ENCODE results near the gene CASQ1.
A peak's percentile ranks its signal among the peaks of the same experiment; 100 is the strongest.

The CASQ1 gene

DNA sequence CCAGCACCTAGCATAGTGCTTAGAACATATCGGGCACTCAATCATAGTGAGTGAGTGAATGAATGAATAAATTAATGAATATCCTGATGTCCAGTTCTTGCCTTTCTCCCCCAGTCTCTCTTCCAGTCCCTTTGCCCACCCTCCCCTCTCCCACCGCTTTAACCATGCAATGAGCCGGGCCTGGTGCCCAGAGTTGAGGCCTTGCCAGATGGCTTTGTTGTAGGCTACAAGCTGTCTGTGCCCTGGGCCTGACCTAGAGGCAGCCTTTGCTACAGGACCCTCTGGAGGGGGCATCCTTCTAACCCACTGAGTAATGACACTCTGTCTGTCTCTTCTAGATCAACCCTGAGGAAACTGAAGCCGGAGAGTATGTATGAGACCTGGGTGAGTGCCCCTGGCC lies 6.9 kb downstream of the CASQ1 start:
- no peak overlapping the region for H3K4me3 ChIP-seq
- H3K36me3 ChIP-seq (replicated peaks), result no peaks in the 10 kb centered on the region
- H3K9me3 ChIP-seq, result no peaks in the 10 kb centered on the region
- DNase-seq (ENCODE audit: low spot score in 2 of 2), result no peak
- H3K4me1 ChIP-seq, result peaks cover 4% of the 10 kb centered on the region; the same call in 1 of the 2 replicates
- H3K27me3 ChIP-seq (ENCODE audit: low read depth), result peaks cover 2% of the 10 kb centered on the region; the same call in 1 of the 2 replicates
- in situ Hi-C loops (cut with MboI; ENCODE audit: low sequenced_read_pairs), result no loop called here

DNA sequence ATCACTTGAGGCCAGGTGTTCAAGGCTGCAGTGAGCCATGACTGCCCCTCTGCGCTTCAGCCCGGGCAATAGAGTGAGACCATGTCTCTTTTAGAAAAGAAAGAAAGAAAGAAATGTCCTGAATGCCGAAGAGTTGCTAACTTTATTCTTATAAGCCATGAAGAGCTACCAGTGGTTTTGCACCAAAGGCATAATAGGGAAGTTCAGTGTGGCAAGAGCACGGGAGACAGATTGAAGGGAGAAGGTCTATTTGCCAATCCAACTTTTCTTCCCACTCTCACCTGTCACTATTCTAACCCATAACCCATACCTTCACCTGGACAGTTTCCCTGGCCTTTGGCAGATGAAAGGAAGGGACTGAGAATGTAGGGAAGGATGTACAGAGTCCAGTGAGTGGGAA lies 10.4 kb downstream of the CASQ1 start:
- in situ Hi-C loops (cut with MboI; ENCODE audit: low sequenced_read_pairs), result no loop called here
- no peaks in the 10 kb centered on the region for H3K27me3 ChIP-seq (ENCODE audit: low read depth)
- no peaks in the 10 kb centered on the region for H3K9me3 ChIP-seq
- no peaks in the 10 kb centered on the region for H3K36me3 ChIP-seq (replicated peaks)
- no peaks in the 10 kb centered on the region for H3K4me1 ChIP-seq
- no peak overlapping the region for H3K4me3 ChIP-seq
- DNase-seq (ENCODE audit: low spot score in 2 of 2), result no peak

DNA sequence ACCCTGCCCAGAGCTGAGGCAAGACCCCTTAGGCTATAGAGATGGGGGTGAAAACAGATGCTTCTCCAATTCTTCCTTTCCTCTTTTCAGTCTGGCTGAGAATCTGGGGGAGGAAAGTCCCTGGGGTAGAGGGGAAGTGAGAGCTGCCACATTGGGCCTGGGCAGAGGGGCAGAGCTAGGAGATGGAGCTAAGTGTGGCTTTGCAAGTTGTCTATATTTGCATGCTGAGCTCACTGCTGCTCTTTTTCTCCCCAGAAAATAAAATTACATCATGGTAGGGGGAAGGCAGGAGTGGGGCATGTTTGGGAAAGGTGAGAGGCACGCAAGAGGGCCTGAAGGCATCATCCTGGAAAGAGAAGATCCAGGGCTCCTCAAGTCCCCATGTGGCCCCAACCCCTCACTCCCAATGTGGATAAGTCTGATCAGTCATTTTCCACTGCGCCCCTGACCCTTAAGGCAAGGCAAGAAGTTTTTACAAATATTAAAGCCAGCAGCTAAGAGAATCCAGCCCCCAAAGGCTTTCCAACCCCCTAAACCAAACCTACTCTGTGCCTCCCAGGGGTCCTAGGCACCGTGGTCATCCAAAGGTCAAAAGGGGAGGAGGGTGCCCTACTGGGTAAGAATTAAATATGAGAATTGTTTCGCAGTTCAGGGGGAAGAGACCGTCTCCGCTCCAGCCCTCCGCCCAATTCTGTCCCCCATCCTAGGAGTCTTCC lies 14.3 kb downstream of the CASQ1 start:
- peaks cover 6% of the 10 kb centered on the region; the same call in 1 of the 2 replicates for H3K4me1 ChIP-seq
- H3K4me3 ChIP-seq, result peak overlapping the region; percentile 93
- peaks cover 9% of the 10 kb centered on the region for H3K36me3 ChIP-seq (replicated peaks)
- no peak for DNase-seq (ENCODE audit: low spot score in 2 of 2)
- no peaks in the 10 kb centered on the region for H3K27me3 ChIP-seq (ENCODE audit: low read depth)
- H3K9me3 ChIP-seq, result no peaks in the 10 kb centered on the region
- in situ Hi-C loops (cut with MboI; ENCODE audit: low sequenced_read_pairs), result no loop called here

DNA sequence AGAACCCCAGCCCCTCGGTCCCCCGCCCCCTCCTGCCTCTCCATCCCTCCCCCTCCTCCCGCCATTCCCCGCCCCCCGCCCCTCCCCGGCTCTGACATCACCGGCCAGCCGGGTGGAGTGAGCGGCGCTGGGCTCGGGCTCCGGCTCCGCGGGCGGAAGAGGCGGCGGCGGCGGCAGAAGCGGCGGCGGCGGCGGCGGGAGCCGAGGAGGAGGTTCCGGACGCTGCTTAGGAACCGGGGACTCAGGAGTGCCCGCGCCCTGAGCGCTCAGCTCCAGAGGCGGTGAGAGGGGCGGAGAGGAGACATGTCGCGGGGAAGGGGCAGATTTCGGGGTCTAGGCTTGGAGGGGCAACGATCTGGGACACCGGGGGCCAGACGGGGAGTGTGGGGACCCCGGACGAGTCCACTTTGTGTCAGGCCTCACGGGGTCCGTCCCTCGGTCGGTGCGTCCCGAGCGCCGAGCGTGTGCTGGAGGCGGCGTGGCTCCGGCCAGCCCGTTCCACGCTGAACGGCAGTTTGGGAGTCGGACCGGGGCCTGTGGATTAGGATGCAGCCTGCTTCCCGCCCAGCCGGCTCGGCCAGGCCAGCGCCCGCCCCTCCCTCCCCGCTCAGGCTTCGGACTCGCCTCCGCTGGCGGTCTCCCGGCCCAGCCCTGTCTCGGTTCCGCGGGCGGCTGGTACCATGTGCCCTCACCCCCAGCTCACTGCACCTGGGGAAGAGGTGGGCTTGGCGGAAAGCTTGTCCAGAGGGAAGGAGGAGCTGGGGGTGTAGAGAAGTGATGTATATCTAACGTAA lies 15.1 kb downstream of the CASQ1 start, which contains the start of gene PEA15:
PEA15 (plus strand) TSS at position 143 of the 794 bp plus-strand sequence. CDS start 6,161 bp downstream, outside the sequence.
- peak within 1 kb of the TSS; percentile 93 for H3K4me3 ChIP-seq
- in situ Hi-C loops (cut with MboI; ENCODE audit: low sequenced_read_pairs), result no loop called here
- DNase-seq (ENCODE audit: low spot score in 2 of 2), result peak; percentile 37 to 81
- H3K9me3 ChIP-seq, result no peaks in the 10 kb centered on the region
- H3K4me1 ChIP-seq, result peaks cover 6% of the 10 kb centered on the region; the same call in 1 of the 2 replicates
- peaks cover 15% of the 10 kb centered on the region for H3K36me3 ChIP-seq (replicated peaks)
- H3K27me3 ChIP-seq (ENCODE audit: low read depth), result no peaks in the 10 kb centered on the region

DNA sequence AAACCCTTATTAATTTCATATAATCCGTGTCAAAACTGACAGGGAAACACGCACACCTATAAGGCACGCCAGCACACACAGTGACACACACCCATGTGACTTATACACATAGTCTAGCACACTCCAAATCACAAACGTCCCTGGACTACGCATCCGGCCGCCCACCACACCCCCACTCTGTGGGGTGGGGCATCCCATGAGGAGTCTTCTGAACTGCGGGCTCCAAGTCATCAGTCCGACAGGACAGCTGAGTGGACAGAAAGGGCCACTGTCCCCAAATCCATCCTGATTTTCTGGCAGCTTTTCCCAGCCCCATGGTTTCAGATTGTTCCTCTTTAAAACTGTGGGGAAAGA lies 15.6 kb downstream of the CASQ1 start:
- DNase-seq (ENCODE audit: low spot score in 2 of 2), result peak in 1 of 2 experiments; percentile 43
- in situ Hi-C loops (cut with MboI; ENCODE audit: low sequenced_read_pairs), result no loop called here
- peaks cover 6% of the 10 kb centered on the region; the same call in 1 of the 2 replicates for H3K4me1 ChIP-seq
- H3K4me3 ChIP-seq, result peak overlapping the region; percentile 93
- no peaks in the 10 kb centered on the region for H3K9me3 ChIP-seq
- H3K27me3 ChIP-seq (ENCODE audit: low read depth), result no peaks in the 10 kb centered on the region
- peaks cover 20% of the 10 kb centered on the region for H3K36me3 ChIP-seq (replicated peaks)

DNA sequence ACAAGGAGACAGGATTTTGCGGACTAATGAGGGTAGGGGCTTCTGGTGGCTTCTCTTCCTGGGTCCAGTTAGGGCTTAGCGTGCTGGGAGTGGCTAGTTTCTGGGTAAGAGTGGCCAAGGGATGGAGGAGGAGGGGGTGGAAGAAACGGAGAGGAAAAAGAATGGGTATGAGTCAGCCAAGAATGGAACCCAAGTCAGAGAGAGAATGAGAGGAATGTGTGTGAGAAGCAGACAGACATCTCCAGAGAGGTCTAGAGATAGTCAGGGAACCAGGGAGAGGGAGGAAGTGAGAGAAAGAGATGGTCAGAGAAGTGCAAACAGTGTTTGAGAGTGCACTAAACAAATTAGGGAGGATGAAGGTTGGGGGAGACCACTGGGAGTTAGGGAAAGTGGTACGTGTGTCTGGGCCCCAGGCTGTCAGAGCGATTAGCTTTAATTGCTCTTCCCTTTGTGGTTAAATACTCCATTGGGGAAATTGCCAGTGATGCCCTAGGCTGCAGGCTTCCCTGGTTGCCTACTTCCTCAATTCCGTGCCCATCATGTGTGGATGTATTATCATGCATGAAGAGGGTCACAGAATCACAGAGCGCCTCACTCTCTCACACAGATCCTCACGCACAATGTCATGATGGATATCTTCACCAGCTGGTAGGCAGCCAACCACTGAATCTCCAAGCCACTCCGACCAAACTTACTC lies 16.2 kb downstream of the CASQ1 start:
- H3K27me3 ChIP-seq (ENCODE audit: low read depth), result no peaks in the 10 kb centered on the region
- DNase-seq (ENCODE audit: low spot score in 2 of 2), result no peak
- peaks cover 6% of the 10 kb centered on the region; the same call in 1 of the 2 replicates for H3K4me1 ChIP-seq
- in situ Hi-C loops (cut with MboI; ENCODE audit: low sequenced_read_pairs), result no loop called here
- H3K36me3 ChIP-seq (replicated peaks), result peaks cover 25% of the 10 kb centered on the region
- H3K9me3 ChIP-seq, result no peaks in the 10 kb centered on the region
- peak overlapping the region; percentile 93 for H3K4me3 ChIP-seq

DNA sequence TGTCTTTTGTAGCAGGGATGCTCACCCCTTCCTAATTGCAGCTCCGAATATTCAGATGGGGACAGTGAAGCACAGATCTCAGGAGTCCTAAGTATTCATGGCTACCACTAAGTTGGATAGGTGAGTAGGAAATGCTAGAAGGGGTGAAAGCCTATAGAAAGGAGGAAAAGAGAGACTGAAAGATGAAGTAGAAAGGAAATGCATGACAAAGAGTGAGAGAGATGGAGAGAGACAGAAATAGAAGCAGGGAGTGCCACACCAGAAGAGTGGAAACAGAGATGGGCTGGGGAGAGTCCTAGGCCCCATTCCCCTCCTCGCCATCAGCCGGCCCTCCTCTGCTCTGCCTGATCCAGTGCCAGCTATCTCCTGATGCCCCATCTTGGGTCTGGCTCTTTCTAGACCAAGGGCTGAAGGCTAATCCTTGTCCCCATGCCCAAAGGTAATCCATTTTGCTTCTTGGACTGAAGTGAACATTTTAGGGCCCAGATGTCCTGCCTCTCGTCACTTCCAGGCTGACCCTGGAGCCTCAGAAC lies 16.8 kb downstream of the CASQ1 start:
- no peak for DNase-seq (ENCODE audit: low spot score in 2 of 2)
- Histone ChIP-seq H3K4me3 (no peak overlapping the region), H3K27me3 (ENCODE audit: low read depth) (no peaks in the 10 kb centered on the region), H3K9me3 (no peaks in the 10 kb centered on the region), H3K4me1 (peaks cover 6% of the 10 kb centered on the region; the same call in 1 of the 2 replicates), H3K36me3 (replicated peaks) (peaks cover 31% of the 10 kb centered on the region)
- in situ Hi-C loops (cut with MboI; ENCODE audit: low sequenced_read_pairs), result no loop called here

DNA sequence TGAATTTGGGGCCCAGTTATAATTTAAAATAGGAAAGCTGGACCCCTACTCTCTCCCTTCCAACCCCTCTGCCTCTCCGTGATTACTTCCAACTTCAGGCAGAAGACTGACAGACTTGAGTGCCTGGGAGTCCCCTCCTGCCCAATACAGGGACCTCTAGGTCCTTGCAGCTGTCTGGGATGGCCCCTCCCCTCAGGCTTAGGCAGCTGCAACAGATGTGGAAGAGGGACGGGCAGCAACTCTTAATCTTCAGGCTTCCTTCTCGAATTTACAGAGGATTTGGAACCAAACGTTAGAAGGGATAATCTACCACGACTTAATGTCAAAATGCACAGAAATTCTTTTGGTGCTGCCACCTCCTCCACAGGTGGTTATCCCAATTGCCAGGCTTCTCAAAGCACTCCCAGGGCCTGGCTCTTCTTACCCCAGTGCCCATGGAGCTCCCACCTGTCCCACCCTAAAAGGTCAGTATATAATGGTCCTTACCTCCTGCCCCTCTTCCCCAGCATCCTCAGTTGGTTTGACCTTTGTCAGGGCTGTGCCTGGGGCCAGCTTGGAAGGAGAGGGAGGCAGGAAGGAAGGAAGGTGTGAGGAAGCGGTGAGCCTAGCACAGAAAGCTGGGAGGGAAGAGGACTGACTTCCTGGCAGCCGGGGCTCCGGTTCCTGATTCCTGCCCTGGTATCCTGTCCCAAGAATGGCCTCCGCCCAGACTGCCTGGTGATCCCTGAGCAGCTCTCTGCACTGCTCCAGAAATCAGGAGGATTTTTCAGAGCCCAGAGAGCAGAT lies 17.6 kb downstream of the CASQ1 start:
- Histone ChIP-seq H3K36me3 (replicated peaks) (peaks cover 39% of the 10 kb centered on the region), H3K4me3 (no peak overlapping the region), H3K9me3 (no peaks in the 10 kb centered on the region), H3K4me1 (peaks cover 6% of the 10 kb centered on the region; the same call in 1 of the 2 replicates), H3K27me3 (ENCODE audit: low read depth) (no peaks in the 10 kb centered on the region)
- in situ Hi-C loops (cut with MboI; ENCODE audit: low sequenced_read_pairs), result no loop called here
- no peak for DNase-seq (ENCODE audit: low spot score in 2 of 2)

DNA sequence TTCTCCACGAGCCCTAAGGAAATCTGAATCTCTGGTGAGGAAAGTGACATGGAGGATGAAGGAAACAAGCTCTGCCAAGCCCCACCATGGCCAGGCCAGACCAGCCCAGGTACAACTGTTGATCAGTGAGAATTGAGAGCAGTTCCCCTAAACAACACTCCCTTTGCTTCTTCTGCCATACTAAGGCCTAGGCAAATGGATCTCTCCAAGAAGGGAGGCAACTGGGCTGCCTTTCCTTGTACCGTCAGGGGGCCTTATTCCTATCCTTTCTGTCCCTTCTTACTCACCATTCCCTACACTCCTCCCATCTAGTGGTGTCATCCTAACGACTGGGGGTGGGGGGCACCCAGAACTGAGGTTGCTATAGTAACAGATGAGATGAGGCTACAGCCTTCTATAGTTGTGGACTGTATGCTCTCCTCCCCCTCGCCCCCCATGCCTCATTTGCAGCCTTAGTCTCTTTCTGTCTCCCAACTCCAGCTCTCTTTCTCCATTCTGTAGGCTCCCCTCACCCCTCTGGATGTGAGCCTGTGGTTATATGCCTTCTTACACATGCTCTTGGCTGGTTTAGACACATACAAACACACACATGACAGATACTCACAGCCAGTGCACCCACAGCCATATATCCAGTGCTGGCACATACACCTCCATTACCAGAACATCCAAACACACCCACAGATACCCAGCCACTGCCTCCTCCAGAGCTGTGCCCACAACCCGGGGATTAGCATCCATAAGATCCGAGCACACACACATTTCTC lies 18.4 kb downstream of the CASQ1 start:
- Histone ChIP-seq H3K9me3 (no peaks in the 10 kb centered on the region), H3K4me3 (no peak overlapping the region), H3K4me1 (peaks cover 6% of the 10 kb centered on the region; the same call in 1 of the 2 replicates), H3K36me3 (replicated peaks) (peaks cover 44% of the 10 kb centered on the region), H3K27me3 (ENCODE audit: low read depth) (no peaks in the 10 kb centered on the region)
- in situ Hi-C loops (cut with MboI; ENCODE audit: low sequenced_read_pairs), result no loop called here
- no peak for DNase-seq (ENCODE audit: low spot score in 2 of 2)

DNA sequence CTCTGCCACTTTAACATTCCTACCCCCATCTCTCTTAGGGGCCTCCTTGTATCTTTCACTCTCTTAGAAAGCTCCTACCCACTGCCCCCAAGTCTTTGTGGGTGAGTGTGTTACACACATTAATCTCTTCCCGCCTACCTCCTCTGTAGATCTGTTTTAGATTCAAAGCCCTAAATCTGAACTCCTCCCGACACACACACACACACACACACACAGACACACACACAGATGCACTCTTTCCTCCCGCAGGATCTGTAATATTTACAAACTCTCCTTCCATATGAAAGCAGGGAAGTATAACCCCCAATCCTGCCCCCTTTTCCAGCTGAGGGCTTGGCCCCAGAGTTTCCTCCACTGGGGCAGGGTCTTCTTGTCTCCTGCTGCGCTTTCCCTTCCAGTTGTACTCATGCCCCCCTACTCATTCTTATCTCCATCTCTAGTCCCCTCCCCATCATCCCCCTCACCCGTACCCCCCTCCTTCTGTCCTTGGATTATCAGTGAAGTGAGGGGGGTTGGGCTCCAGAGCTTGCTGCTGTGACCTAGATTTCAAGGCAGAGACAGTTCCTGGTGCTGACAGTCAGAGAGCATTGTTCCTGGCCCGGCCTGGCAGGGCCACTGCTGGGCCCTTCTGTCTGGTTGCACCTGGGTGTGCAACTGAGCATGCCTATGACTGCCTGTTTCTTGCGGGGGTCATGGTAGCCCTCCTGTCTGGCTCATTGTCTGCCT lies 19.1 kb downstream of the CASQ1 start:
- no peaks in the 10 kb centered on the region for H3K27me3 ChIP-seq (ENCODE audit: low read depth)
- peaks cover 51% of the 10 kb centered on the region for H3K36me3 ChIP-seq (replicated peaks)
- no peak overlapping the region for H3K4me3 ChIP-seq
- H3K4me1 ChIP-seq, result peaks cover 6% of the 10 kb centered on the region; the same call in 1 of the 2 replicates
- H3K9me3 ChIP-seq, result no peaks in the 10 kb centered on the region
- in situ Hi-C loops (cut with MboI; ENCODE audit: low sequenced_read_pairs), result no loop called here
- no peak for DNase-seq (ENCODE audit: low spot score in 2 of 2)

DNA sequence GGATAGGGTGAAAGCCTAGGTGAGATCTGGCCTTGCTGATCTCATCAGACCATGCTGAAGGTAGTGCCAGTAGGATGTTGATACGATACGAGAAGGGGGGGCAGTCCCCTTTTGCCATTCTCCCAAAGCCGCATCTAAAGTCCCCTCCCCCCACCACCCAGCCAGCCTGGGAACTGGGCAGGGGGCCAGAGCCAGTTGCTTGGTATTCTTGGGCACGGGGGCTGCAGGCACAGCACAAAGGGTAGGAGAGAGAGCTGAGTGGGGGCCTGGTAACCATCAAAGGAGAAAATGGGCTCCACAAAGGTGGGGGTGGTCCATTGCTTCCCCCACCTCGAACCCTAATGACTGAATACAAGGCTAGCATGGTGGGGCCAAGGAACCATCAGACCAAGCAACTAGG lies 20.2 kb downstream of the CASQ1 start:
- Histone ChIP-seq H3K27me3 (ENCODE audit: low read depth) (no peaks in the 10 kb centered on the region), H3K9me3 (no peaks in the 10 kb centered on the region), H3K4me3 (no peak overlapping the region), H3K36me3 (replicated peaks) (peaks cover 62% of the 10 kb centered on the region), H3K4me1 (peaks cover 6% of the 10 kb centered on the region; the same call in 1 of the 2 replicates)
- in situ Hi-C loops (cut with MboI; ENCODE audit: low sequenced_read_pairs), result no loop called here
- no peak for DNase-seq (ENCODE audit: low spot score in 2 of 2)

Data from HAP-1 (cell line).